CD8-positive, alpha-beta memory T cell (primary cell): ENCODE results near the gene FLRT2. TPM values are rescaled to one million over a fixed set of nuclear protein-coding genes. Genes with fewer than 3 reads are reported as not detected.

Experiments used
- CTCF ChIA-PET: fragments of 350-600 bp; sonication (Branson Sonifier 250); formaldehyde crosslinking; loops from one replicate; lab custom pipeline; 2021; ENCODE audit warnings: antibody characterized with exemption; lab: Charles Lee
- POLR2A ChIA-PET: fragments of 350-600 bp; sonication (Branson Sonifier 250); formaldehyde crosslinking; loops from one replicate; lab custom pipeline; 2021; ENCODE audit warnings: antibody characterized with exemption; lab: Charles Lee
- DNase-seq, 5 donors: peaks; one replicate each; pipeline versions ENCODE4 v3.0.0 to v3.0.0-alpha.2; 2020 to 2022; ENCODE audit warnings: mixed read lengths in 1 of 5
- H3K27ac ChIP-seq: one replicate; pipeline ENCODE4 v1.7.0; 2013; ENCODE audit warnings: low read depth, mild to moderate bottlenecking, low read length, moderate library complexity
- H3K27me3 ChIP-seq: 2 replicates; pipeline ENCODE4 v1.7.0; 2013; ENCODE audit warnings: low read length, mild to moderate bottlenecking; ENCODE audit not compliant: insufficient read depth, poor library complexity, severe bottlenecking
- H3K36me3 ChIP-seq: 2 replicates; pipeline ENCODE4 v1.7.0; 2013; ENCODE audit warnings: mild to moderate bottlenecking, low read length, moderate library complexity; ENCODE audit not compliant: insufficient read depth
- H3K4me1 ChIP-seq: 2 replicates; pipeline ENCODE4 v1.7.0; 2013; ENCODE audit warnings: mild to moderate bottlenecking, low read length, moderate library complexity; ENCODE audit not compliant: insufficient read depth
- H3K4me3 ChIP-seq: 2 replicates; pipeline ENCODE4 v1.7.0; 2013; ENCODE audit warnings: mild to moderate bottlenecking, low read length
- H3K9me3 ChIP-seq: 2 replicates; pipeline ENCODE4 v1.7.0; 2013; ENCODE audit warnings: mild to moderate bottlenecking, low read length
- H3K27ac Mint-ChIP-seq, 8 donors: one replicate each; pipeline ENCODE4 v1.8.0; 2020 to 2021; ENCODE audit warnings: mixed read lengths in 8 of 8, mild to moderate bottlenecking in 6 of 8, inconsistent platforms in 3 of 8, moderate library complexity in 3 of 8
- H3K27me3 Mint-ChIP-seq, 2 donors: one replicate each; pipeline ENCODE4 v1.8.0; 2020 to 2021; ENCODE audit warnings: mixed read lengths in 2 of 2, mild to moderate bottlenecking in 1 of 2, moderate library complexity in 1 of 2
- H3K36me3 Mint-ChIP-seq, 3 donors: one replicate each; pipeline ENCODE4 v1.8.0; 2020 to 2021; ENCODE audit warnings: mixed read lengths in 3 of 3, inconsistent platforms in 1 of 3, mild to moderate bottlenecking in 1 of 3
- H3K4me1 Mint-ChIP-seq, 3 donors: one replicate each; pipeline ENCODE4 v1.8.0; 2020 to 2021; ENCODE audit warnings: mixed read lengths in 3 of 3, inconsistent platforms in 1 of 3, mild to moderate bottlenecking in 1 of 3
- H3K4me3 Mint-ChIP-seq, 7 donors: one replicate each; pipeline ENCODE4 v1.8.0; 2020 to 2021; ENCODE audit warnings: mixed read lengths in 7 of 7, mild to moderate bottlenecking in 6 of 7, moderate library complexity in 4 of 7, inconsistent platforms in 2 of 7
- H3K9me3 Mint-ChIP-seq, 5 donors: one replicate each; pipeline ENCODE4 v1.8.0; 2020 to 2022; ENCODE audit warnings: mixed read lengths in 5 of 5, mild to moderate bottlenecking in 3 of 5, moderate library complexity in 2 of 5, inconsistent platforms in 1 of 5
- polyA plus RNA-seq: library from polyadenylated mRNA; unstranded; fragments of 300-500 nt; fragmentation: Illumina TruSeq; gene quantifications from one replicate; pipeline ENCODE4 v1.2.3, GENCODE V29; 2021
- total RNA-seq, 2 experiments: library from RNA; stranded (reverse); gene quantifications; one replicate each; pipeline ENCODE4 v1.2.3, GENCODE V29; 2021

Gene FLRT2
- total and polyA plus RNA-seq, 3 experiments from 2014 or later = not detected

DNA sequence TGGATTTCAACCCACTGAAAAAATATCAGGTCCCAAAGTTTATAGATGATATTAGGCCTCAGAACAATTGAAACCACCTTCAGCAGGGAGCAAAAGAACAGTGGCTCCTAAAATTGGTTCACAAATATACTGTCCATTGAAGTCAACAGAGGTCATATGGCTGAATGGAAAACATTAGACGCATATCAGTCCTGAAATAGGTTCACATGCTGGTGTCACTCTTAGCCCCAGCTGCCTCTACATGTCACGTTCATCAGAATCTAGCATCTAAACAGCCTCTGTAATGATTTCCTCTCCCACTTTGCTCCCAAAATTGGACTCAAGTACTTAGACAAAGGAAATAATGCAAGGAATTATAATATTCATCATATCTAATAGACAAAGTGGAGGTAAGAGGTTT is 8.7 kb downstream of the FLRT2 start:
- H3K9me3 ChIP-seq = no peaks in the 10 kb centered on the region
- Mint-ChIP-seq H3K36me3 (peaks cover 0 to 2% (median 0%) of the 10 kb centered on the region in 3 donors), H3K4me1 (no peaks in the 10 kb centered on the region), H3K27me3 (peaks cover 15 to 23% of the 10 kb centered on the region in 2 donors), H3K4me3 (no peak overlapping the region), H3K27ac (no peak overlapping the region), H3K9me3 (peaks cover 0 to 11% (median 7%) of the 10 kb centered on the region in 5 donors)
- H3K4me3 ChIP-seq = no peak overlapping the region
- H3K36me3 ChIP-seq = no peaks in the 10 kb centered on the region
- no peaks in the 10 kb centered on the region for H3K4me1 ChIP-seq
- H3K27ac ChIP-seq = no peak overlapping the region
- H3K27me3 ChIP-seq = no peaks in the 10 kb centered on the region
- POLR2A ChIA-PET = no interaction called here
- CTCF ChIA-PET = no interaction called here
- DNase-seq = no peak

DNA sequence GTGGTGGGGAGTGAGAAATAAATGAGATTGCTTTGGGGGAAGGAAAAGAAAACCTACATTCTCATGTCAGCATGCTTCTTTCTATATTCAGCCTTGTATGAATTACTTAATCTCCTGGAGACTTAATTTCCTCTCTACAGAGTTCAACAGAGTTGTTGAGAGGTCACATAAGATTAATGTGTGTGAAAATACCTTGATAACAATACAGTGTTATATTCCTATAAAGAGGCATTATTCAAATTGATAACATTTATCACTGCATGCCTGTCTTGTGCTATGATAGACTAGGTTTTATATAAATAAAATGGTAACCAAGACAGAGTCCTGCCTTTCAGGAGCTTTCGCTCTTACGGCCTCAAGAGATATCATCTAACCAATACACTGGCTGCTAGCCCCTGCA is 9.6 kb downstream of the FLRT2 start:
- POLR2A ChIA-PET = no interaction called here
- H3K4me1 Mint-ChIP-seq = no peaks in the 10 kb centered on the region
- Histone ChIP-seq H3K27me3 (no peaks in the 10 kb centered on the region), H3K36me3 (no peaks in the 10 kb centered on the region), H3K4me3 (no peak overlapping the region), H3K27ac (no peak overlapping the region), H3K4me1 (no peaks in the 10 kb centered on the region), H3K9me3 (no peaks in the 10 kb centered on the region)
- CTCF ChIA-PET = no interaction called here
- no peak overlapping the region for H3K27ac Mint-ChIP-seq
- H3K4me3 Mint-ChIP-seq = no peak overlapping the region
- H3K27me3 Mint-ChIP-seq = peaks cover 8 to 16% of the 10 kb centered on the region in 2 donors
- peaks cover 0 to 10% (median 7%) of the 10 kb centered on the region in 5 donors for H3K9me3 Mint-ChIP-seq
- DNase-seq = no peak
- H3K36me3 Mint-ChIP-seq = peaks cover 0 to 2% (median 0%) of the 10 kb centered on the region in 3 donors

DNA sequence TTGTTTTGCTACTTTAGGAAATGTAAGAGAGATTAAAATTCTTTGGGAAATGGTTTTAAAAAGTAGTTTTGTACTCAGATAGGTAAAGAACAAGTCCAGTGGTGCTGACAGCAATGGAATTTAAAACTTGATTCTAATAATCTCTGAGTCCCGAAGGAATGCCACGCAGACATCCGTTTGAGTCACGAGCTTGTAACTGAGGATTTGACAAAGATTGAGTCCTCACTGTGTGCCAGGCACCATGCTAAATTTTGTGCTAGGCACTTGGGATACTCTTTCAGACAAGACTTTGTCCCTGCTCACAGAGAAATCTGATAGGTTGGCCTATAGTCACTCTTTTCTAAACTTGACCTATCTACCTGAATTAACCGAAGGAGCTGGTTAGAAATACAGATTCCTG is 12.7 kb downstream of the FLRT2 start:
- Mint-ChIP-seq H3K4me1 (no peaks in the 10 kb centered on the region), H3K27ac (no peak overlapping the region), H3K4me3 (no peak overlapping the region), H3K9me3 (peaks cover 0 to 7% (median 1%) of the 10 kb centered on the region in 5 donors), H3K36me3 (no peaks in the 10 kb centered on the region), H3K27me3 (no peaks in the 10 kb centered on the region)
- Histone ChIP-seq H3K27me3 (no peaks in the 10 kb centered on the region), H3K9me3 (no peaks in the 10 kb centered on the region), H3K27ac (no peak overlapping the region), H3K4me3 (no peak overlapping the region), H3K4me1 (no peaks in the 10 kb centered on the region), H3K36me3 (no peaks in the 10 kb centered on the region)
- ChIA-PET POLR2A (no interaction called here), CTCF (no interaction called here)
- DNase-seq = no peak

DNA sequence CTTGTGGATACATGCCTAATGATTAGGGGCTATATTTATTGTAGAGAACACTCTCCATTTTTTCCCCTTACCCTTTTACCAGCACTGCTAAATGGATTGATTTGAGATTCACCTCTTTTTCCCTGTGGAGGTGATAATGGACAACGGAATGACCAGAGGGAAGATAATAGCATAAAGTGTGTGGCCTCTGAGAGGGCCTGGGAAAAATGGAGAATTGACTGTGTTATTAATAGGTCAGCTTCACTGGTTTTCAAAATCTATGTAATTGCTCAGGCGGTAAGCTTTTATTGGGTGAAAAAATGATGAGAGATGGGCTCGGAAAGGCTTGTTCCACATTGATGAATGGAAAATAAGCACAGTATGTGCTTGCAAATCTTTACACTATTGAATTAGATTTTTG is 15.8 kb downstream of the FLRT2 start:
- no peaks in the 10 kb centered on the region for H3K36me3 ChIP-seq
- H3K27me3 ChIP-seq = no peaks in the 10 kb centered on the region
- no peak overlapping the region for H3K27ac Mint-ChIP-seq
- H3K27ac ChIP-seq = no peak overlapping the region
- no peak overlapping the region for H3K4me3 ChIP-seq
- peaks cover 0 to 5% (median 2%) of the 10 kb centered on the region in 5 donors for H3K9me3 Mint-ChIP-seq
- DNase-seq = no peak
- no peaks in the 10 kb centered on the region for H3K4me1 Mint-ChIP-seq
- no peaks in the 10 kb centered on the region for H3K36me3 Mint-ChIP-seq
- no peaks in the 10 kb centered on the region for H3K27me3 Mint-ChIP-seq
- no peak overlapping the region for H3K4me3 Mint-ChIP-seq
- H3K9me3 ChIP-seq = no peaks in the 10 kb centered on the region
- ChIA-PET CTCF (no interaction called here), POLR2A (no interaction called here)
- no peaks in the 10 kb centered on the region for H3K4me1 ChIP-seq

DNA sequence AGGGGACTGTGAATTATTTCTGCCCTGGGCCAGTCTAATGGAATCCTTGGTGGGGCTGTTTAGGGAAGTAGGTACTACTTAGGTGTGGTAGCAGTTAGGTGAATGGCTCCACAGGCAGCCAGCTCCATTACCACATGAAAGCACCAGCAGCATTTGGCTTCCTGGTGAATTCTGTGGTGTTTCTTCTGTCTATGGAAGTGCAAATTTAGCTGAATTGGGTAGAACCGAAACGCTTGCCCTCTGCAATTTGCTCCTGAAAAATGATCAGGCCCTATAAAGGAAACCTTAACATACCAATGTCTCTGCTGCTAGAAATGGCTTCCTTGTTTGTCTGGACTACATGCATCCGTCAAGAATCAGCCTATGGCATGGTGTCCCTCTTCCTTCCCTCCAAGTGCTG is 16.4 kb downstream of the FLRT2 start:
- Mint-ChIP-seq H3K27me3 (no peaks in the 10 kb centered on the region), H3K27ac (no peak overlapping the region), H3K36me3 (no peaks in the 10 kb centered on the region), H3K4me3 (no peak overlapping the region), H3K9me3 (peaks cover 0 to 5% (median 2%) of the 10 kb centered on the region in 5 donors), H3K4me1 (no peaks in the 10 kb centered on the region)
- Histone ChIP-seq H3K27me3 (no peaks in the 10 kb centered on the region), H3K4me1 (no peaks in the 10 kb centered on the region), H3K4me3 (no peak overlapping the region), H3K36me3 (no peaks in the 10 kb centered on the region), H3K9me3 (no peaks in the 10 kb centered on the region), H3K27ac (no peak overlapping the region)
- CTCF ChIA-PET = no interaction called here
- no peak for DNase-seq
- POLR2A ChIA-PET = no interaction called here

DNA sequence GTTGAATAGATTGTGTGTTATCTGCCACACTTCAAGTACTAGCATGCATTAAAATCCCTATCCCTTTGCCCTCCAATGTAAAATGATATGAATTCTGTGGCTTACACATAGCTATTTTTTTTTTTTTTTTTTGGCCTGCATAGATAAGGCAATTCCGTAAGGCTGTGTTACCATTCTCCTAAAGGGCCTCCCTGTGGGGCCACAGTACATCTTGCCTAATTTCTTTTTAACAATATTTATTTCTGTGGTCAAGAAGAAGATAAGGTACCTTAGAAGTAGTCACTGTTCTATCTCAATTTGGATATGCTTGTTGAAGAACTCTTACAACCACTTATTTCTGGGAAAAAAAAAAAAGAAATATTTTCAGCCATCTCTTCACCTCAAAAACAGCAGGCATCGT is 19.8 kb downstream of the FLRT2 start:
- H3K9me3 Mint-ChIP-seq = peaks cover 0 to 5% (median 0%) of the 10 kb centered on the region in 5 donors
- CTCF ChIA-PET = no interaction called here

DNA sequence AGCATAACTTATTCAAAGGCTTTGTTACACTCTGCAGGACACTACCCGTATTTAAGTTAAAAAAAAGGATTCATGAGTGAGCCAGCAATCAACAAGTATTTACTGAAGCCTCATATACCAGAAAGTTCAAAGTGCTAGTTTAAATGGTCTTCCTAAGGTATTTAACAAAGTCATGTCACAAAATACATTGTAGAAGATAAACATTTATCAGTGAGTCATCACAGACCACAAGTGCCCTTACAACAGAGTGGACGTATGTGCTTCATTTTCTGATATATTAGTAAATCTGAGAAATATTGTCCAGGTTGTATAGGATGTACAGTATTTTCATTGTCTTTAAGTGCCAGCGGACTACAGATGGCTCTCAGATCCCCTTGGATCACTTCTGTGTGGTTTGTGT is 24.2 kb downstream of the FLRT2 start:
- Histone ChIP-seq H3K27ac (no peak overlapping the region), H3K9me3 (no peaks in the 10 kb centered on the region), H3K4me1 (no peaks in the 10 kb centered on the region), H3K36me3 (no peaks in the 10 kb centered on the region), H3K4me3 (no peak overlapping the region), H3K27me3 (no peaks in the 10 kb centered on the region)
- ChIA-PET POLR2A (no interaction called here), CTCF (no interaction called here)
- no peak overlapping the region for H3K4me3 Mint-ChIP-seq
- no peaks in the 10 kb centered on the region for H3K27me3 Mint-ChIP-seq
- no peak overlapping the region for H3K27ac Mint-ChIP-seq
- H3K36me3 Mint-ChIP-seq = no peaks in the 10 kb centered on the region
- H3K9me3 Mint-ChIP-seq = peaks cover 0 to 8% (median 3%) of the 10 kb centered on the region in 5 donors
- DNase-seq = no peak
- H3K4me1 Mint-ChIP-seq = no peaks in the 10 kb centered on the region

More for the DNA sequence above, 19.8 kb downstream of the FLRT2 start:
- no peak overlapping the region for H3K4me3 ChIP-seq
- Mint-ChIP-seq H3K36me3 (no peaks in the 10 kb centered on the region), H3K4me3 (no peak overlapping the region), H3K27me3 (no peaks in the 10 kb centered on the region), H3K27ac (no peak overlapping the region), H3K4me1 (no peaks in the 10 kb centered on the region)
- no peaks in the 10 kb centered on the region for H3K4me1 ChIP-seq
- H3K36me3 ChIP-seq = no peaks in the 10 kb centered on the region
- DNase-seq = no peak
- no peaks in the 10 kb centered on the region for H3K27me3 ChIP-seq
- H3K9me3 ChIP-seq = no peaks in the 10 kb centered on the region
- no peak overlapping the region for H3K27ac ChIP-seq
- POLR2A ChIA-PET = no interaction called here

DNA sequence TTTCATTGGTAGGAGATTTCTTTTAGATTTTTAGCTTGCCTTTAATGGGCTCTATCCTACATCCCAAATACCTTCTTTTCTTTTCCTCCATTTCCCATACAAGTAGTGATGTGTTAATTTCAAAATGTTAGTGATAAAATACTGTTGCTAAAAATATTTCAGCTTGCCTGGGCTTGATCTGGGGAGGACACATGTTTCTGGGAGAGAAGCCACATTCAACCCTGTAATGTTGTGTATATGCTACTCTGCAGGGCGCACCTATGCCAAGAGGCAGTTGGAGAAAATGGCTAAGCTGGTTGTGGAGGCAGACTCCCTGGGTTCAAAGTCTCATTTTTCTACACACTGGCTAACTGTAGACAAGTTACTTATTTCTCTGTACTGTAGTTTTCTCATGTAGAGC is 26.3 kb downstream of the FLRT2 start:
- DNase-seq = no peak
- Histone ChIP-seq H3K4me3 (no peak overlapping the region), H3K27me3 (no peaks in the 10 kb centered on the region), H3K9me3 (no peaks in the 10 kb centered on the region), H3K4me1 (no peaks in the 10 kb centered on the region), H3K36me3 (no peaks in the 10 kb centered on the region), H3K27ac (no peak overlapping the region)
- H3K27ac Mint-ChIP-seq = no peak overlapping the region
- H3K4me3 Mint-ChIP-seq = no peak overlapping the region
- H3K9me3 Mint-ChIP-seq = peaks cover 0 to 9% (median 3%) of the 10 kb centered on the region in 5 donors
- H3K27me3 Mint-ChIP-seq = no peaks in the 10 kb centered on the region
- POLR2A ChIA-PET = no interaction called here
- H3K36me3 Mint-ChIP-seq = no peaks in the 10 kb centered on the region
- CTCF ChIA-PET = interaction anchor here (0.5 kb wide), 1 partner anchor 42 kb away, joined by 3 read pairs; no protein-coding TSS in a partner anchor
- H3K4me1 Mint-ChIP-seq = no peaks in the 10 kb centered on the region

DNA sequence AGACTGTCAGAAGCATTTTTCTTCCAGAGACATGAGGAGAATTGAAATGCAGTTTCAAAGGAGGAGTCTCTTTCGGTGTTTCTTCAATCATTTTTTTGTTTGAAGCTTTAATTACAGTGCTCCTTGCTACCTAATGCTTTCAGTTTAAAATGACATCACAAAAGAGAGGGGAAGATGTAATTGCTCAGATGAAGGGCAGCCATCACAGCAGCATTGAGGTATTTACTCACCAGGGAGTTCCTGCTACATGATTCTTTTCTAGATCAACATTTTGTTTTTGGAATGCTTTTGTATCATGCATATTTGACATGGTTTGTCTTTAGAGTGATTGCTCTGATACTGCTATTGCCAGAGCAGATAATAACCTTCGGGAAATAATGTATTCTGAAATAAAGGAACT is 28.6 kb downstream of the FLRT2 start:
- H3K4me1 ChIP-seq = no peaks in the 10 kb centered on the region
- no peak for DNase-seq
- no peaks in the 10 kb centered on the region for H3K36me3 ChIP-seq
- H3K27ac ChIP-seq = no peak overlapping the region
- ChIA-PET POLR2A (no interaction called here), CTCF (no interaction called here)
- no peaks in the 10 kb centered on the region for H3K9me3 ChIP-seq
- Mint-ChIP-seq H3K4me1 (no peaks in the 10 kb centered on the region), H3K4me3 (no peak overlapping the region), H3K27me3 (no peaks in the 10 kb centered on the region), H3K9me3 (peaks cover 3 to 8% (median 4%) of the 10 kb centered on the region in 5 donors), H3K36me3 (no peaks in the 10 kb centered on the region), H3K27ac (no peak overlapping the region)
- H3K27me3 ChIP-seq = no peaks in the 10 kb centered on the region
- no peak overlapping the region for H3K4me3 ChIP-seq
